Ascending aorta (tissue), 2 donors: ENCODE results near the gene AP2A2. TPM values are rescaled to one million over a fixed set of nuclear protein-coding genes. Genes with fewer than 3 reads are reported as not detected.

Experiments used
- DNase-seq, 2 donors: peaks; one replicate each; pipeline ENCODE4 v3.0.0-alpha.2; 2019; ENCODE audit warnings: low spot score in 2 of 2
- H3K27ac ChIP-seq, 2 donors: fragments of 200-600 bp; sonication (generic); one replicate each; pipeline ENCODE4 v1.5.1; 2016 to 2017; ENCODE audit warnings: mild to moderate bottlenecking in 1 of 2
- H3K27me3 ChIP-seq: fragments of 200-600 bp; sonication (generic); one replicate; pipeline ENCODE4 v1.5.1; 2017
- H3K36me3 ChIP-seq, 2 donors: fragments of 200-600 bp; sonication (generic); one replicate each; pipeline ENCODE4 v1.5.1; 2016
- H3K4me1 ChIP-seq, 2 donors: fragments of 200-600 bp; sonication (generic); one replicate each; pipeline ENCODE4 v1.5.1; 2016 to 2017; ENCODE audit warnings: mild to moderate bottlenecking in 1 of 2
- H3K4me3 ChIP-seq, 2 donors: fragments of 200-600 bp; sonication (generic); one replicate each; pipeline ENCODE4 v1.5.1; 2016 to 2017; ENCODE audit warnings: mild to moderate bottlenecking in 1 of 2
- H3K9me3 ChIP-seq, 2 donors: fragments of 200-600 bp; sonication (generic); one replicate each; pipeline ENCODE4 v1.5.1; 2016
- CTCF ChIP-seq, 3 experiments: fragments of 200-600 bp in 2 of 3; fragments of 450-650 bp in 1 of 3; sonication (generic) in 2 of 3; IDR thresholded peaks; one replicate each; pipeline ENCODE4 v1.5.1; 2016 to 2019; ENCODE audit warnings: antibody characterized with exemption in 3 of 3, mild to moderate bottlenecking in 1 of 3, moderate library complexity in 1 of 3
- intact Hi-C: fragments of 100-400 bp; cut with DNase I; formaldehyde crosslinking; loops from one replicate; pipeline ENCODE4 v1.15.1; 2023
- total RNA-seq: library from RNA; depleted of rRNA; stranded (reverse); fragments of >200 nt; gene quantifications from one replicate; pipeline ENCODE4 v1.1.0, GENCODE V29; 2016

AP2A2 gene
- total RNA-seq, 1 donor from 2014 or later: 118 TPM

GRCh38 chr11:1031121-1031899 lies 105.6 kb downstream of the AP2A2 start:
- no peaks in the 10 kb centered on the region for H3K27me3 ChIP-seq
- no peak for DNase-seq
- H3K9me3 ChIP-seq: no peaks in the 10 kb centered on the region
- no peak for TF ChIP-seq CTCF (IDR thresholded peaks at IDR 0.05)
- no peaks in the 10 kb centered on the region for H3K36me3 ChIP-seq
- intact Hi-C loops: no loop called here
- H3K27ac ChIP-seq: no peak overlapping the region
- peaks cover 8 to 10% of the 10 kb centered on the region in 2 donors for H3K4me1 ChIP-seq
- H3K4me3 ChIP-seq: no peak overlapping the region

GRCh38 chr11:1032310-1032891 lies 106.7 kb downstream of the AP2A2 start:
- H3K9me3 ChIP-seq: no peaks in the 10 kb centered on the region
- no peak for DNase-seq
- H3K4me3 ChIP-seq: no peak overlapping the region
- H3K27me3 ChIP-seq: no peaks in the 10 kb centered on the region
- TF ChIP-seq CTCF (IDR thresholded peaks at IDR 0.05): no peak
- peaks cover 8 to 10% of the 10 kb centered on the region in 2 donors for H3K4me1 ChIP-seq
- H3K36me3 ChIP-seq: no peaks in the 10 kb centered on the region
- intact Hi-C loops: no loop called here
- no peak overlapping the region for H3K27ac ChIP-seq

- intact Hi-C loops: no loop called here
- no peak for TF ChIP-seq CTCF (IDR thresholded peaks at IDR 0.05)
- Histone ChIP-seq H3K36me3 (no peaks in the 10 kb centered on the region), H3K9me3 (no peaks in the 10 kb centered on the region), H3K4me1 (peaks cover 8 to 10% of the 10 kb centered on the region in 2 donors), H3K4me3 (no peak overlapping the region), H3K27ac (no peak overlapping the region), H3K27me3 (no peaks in the 10 kb centered on the region)
- no peak for DNase-seq
Observed at GRCh38 chr11:1033016-1033798, 107.5 kb downstream of the AP2A2 start.

- TF ChIP-seq CTCF (IDR thresholded peaks at IDR 0.05): no peak
- Histone ChIP-seq H3K4me1 (peaks cover 8 to 10% of the 10 kb centered on the region in 2 donors), H3K27me3 (no peaks in the 10 kb centered on the region), H3K4me3 (no peak overlapping the region), H3K27ac (no peak overlapping the region), H3K9me3 (no peaks in the 10 kb centered on the region), H3K36me3 (no peaks in the 10 kb centered on the region)
- no peak for DNase-seq
- intact Hi-C loops: no loop called here
Observed at GRCh38 chr11:1034001-1034400, 108.3 kb downstream of the AP2A2 start.

GRCh38 chr11:1034456-1035295 lies 109.0 kb downstream of the AP2A2 start:
- DNase-seq: no peak
- Histone ChIP-seq H3K4me3 (peak overlapping the region in 1 of 2 donors; percentile 1), H3K4me1 (peaks cover 8 to 10% of the 10 kb centered on the region in 2 donors), H3K27me3 (no peaks in the 10 kb centered on the region), H3K36me3 (no peaks in the 10 kb centered on the region), H3K9me3 (no peaks in the 10 kb centered on the region), H3K27ac (no peak overlapping the region)
- intact Hi-C loops: no loop called here
- TF ChIP-seq CTCF (IDR thresholded peaks at IDR 0.05): no peak
